Measurements from ENCODE around the gene NPVF. TPM values are rescaled to one million over a fixed set of nuclear protein-coding genes. Genes with fewer than 3 reads are reported as not detected.

Gene NPVF
- total and polyA plus RNA-seq, 4 donors: not detected

DNA sequence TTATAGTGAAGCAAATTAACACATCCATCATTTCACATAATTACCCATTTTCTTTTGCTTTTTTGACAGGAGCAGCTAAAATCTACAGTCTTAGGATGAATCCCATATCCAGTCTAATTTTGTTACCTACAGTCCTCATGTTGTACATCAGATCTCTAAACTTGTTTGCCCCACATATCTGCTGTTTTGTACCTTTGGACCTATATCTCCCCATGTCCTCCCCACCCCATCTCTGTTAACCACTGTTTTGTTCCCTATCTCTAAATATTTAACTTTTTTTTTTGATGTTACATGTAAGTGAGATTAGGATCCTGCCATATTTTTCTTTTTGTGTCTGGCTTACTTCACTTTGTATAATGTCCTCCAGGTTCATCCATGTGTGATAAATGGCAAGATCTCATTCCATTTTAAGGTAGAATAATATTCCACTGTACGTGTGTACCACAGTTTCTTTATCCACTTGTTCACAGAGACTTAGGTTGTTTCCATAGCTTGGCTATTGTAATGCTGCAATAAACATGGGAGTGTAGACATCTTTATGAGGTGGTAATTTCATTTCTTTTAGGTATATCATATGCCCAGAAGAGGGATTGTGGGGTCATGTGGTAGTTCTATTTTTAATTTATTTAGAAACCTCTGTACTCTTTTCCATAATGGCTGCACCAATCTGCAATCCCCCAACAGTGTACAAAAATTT is 19.6 kb downstream of the NPVF start:
- no peaks in the 10 kb centered on the region for H3K36me3 ChIP-seq (ENCODE audit: control insufficient read depth in 4 of 4, insufficient read depth in 3 of 4, low read depth in 1 of 4, low read length in 3 of 4)
- no peaks in the 10 kb centered on the region for H3K9me3 ChIP-seq (ENCODE audit: control insufficient read depth in 4 of 4, low read length in 3 of 4)
- whole genome bisulfite sequencing: 79% methylated on average over 1 of the region's 1 CpG
- no peaks in the 10 kb centered on the region for H3K4me1 ChIP-seq (ENCODE audit: control insufficient read depth in 4 of 4, insufficient read depth in 4 of 4, low read length in 3 of 4)
- no peak overlapping the region for H3K4me3 ChIP-seq (ENCODE audit: low read depth in 1 of 3, low read length in 3 of 3)
- H3K27ac ChIP-seq (ENCODE audit: low read depth in 1 of 2, low read length in 2 of 2): no peak overlapping the region
- no peak overlapping the region for H3K9ac ChIP-seq (ENCODE audit: low read depth in 1 of 2, low read length in 2 of 2)
- no peaks in the 10 kb centered on the region for H3K27me3 ChIP-seq (ENCODE audit: control insufficient read depth in 4 of 4, insufficient read depth in 4 of 4, low read length in 3 of 4)
- TF ChIP-seq HNF4A (conservative IDR thresholded peaks at IDR 0.05) (no peak), REST (IDR thresholded peaks at IDR 0.05) (no peak), FOXA2 (IDR thresholded peaks at IDR 0.05) (no peak), ATF3 (IDR thresholded peaks at IDR 0.05) (no peak), RAD21 (IDR thresholded peaks at IDR 0.05) (no peak), RXRA (IDR thresholded peaks at IDR 0.05) (no peak), YY1 (IDR thresholded peaks at IDR 0.05) (no peak), EGR1 (IDR thresholded peaks at IDR 0.05; ENCODE audit: low read depth in 2 of 2) (no peak), JUND (IDR thresholded peaks at IDR 0.05) (no peak), FOXA1 (IDR thresholded peaks at IDR 0.05) (no peak), TAF1 (conservative IDR thresholded peaks at IDR 0.05) (no peak)
- TF ChIP-seq, protein P1, sequence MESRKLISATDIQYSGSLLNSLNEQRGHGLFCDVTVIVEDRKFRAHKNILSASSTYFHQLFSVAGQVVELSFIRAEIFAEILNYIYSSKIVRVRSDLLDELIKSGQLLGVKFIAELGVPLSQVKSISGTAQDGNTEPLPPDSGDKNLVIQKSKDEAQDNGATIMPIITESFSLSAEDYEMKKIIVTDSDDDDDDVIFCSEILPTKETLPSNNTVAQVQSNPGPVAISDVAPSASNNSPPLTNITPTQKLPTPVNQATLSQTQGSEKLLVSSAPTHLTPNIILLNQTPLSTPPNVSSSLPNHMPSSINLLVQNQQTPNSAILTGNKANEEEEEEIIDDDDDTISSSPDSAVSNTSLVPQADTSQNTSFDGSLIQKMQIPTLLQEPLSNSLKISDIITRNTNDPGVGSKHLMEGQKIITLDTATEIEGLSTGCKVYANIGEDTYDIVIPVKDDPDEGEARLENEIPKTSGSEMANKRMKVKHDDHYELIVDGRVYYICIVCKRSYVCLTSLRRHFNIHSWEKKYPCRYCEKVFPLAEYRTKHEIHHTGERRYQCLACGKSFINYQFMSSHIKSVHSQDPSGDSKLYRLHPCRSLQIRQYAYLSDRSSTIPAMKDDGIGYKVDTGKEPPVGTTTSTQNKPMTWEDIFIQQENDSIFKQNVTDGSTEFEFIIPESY (IDR thresholded peaks at IDR 0.05): no peak
- TF ChIP-seq, protein P2, sequence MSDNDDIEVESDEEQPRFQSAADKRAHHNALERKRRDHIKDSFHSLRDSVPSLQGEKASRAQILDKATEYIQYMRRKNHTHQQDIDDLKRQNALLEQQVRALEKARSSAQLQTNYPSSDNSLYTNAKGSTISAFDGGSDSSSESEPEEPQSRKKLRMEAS (IDR thresholded peaks at IDR 0.05): no peak
- no peak for DNase-seq (ENCODE audit: low spot score)

- H3K27me3 ChIP-seq (ENCODE audit: control insufficient read depth in 4 of 4, insufficient read depth in 4 of 4, low read length in 3 of 4): no peaks in the 10 kb centered on the region
- H3K4me1 ChIP-seq (ENCODE audit: control insufficient read depth in 4 of 4, insufficient read depth in 4 of 4, low read length in 3 of 4): no peaks in the 10 kb centered on the region
- WGBS: 86% methylated on average over 3 of the region's 3 CpGs
- H3K36me3 ChIP-seq (ENCODE audit: control insufficient read depth in 4 of 4, insufficient read depth in 3 of 4, low read depth in 1 of 4, low read length in 3 of 4): no peaks in the 10 kb centered on the region
- H3K9ac ChIP-seq (ENCODE audit: low read depth in 1 of 2, low read length in 2 of 2): no peak overlapping the region
- no peaks in the 10 kb centered on the region for H3K9me3 ChIP-seq (ENCODE audit: control insufficient read depth in 4 of 4, low read length in 3 of 4)
- no peak overlapping the region for H3K4me3 ChIP-seq (ENCODE audit: low read depth in 1 of 3, low read length in 3 of 3)
- no peak for DNase-seq (ENCODE audit: low spot score)
- TF ChIP-seq HNF4A (conservative IDR thresholded peaks at IDR 0.05): no peak
- no peak for TF ChIP-seq FOXA2 (IDR thresholded peaks at IDR 0.05)
- TF ChIP-seq, protein P1 (IDR thresholded peaks at IDR 0.05): no peak
- no peak for TF ChIP-seq JUND (IDR thresholded peaks at IDR 0.05)
- no peak for TF ChIP-seq HNF4G (IDR thresholded peaks at IDR 0.05)
- no peak for TF ChIP-seq YY1 (IDR thresholded peaks at IDR 0.05)
- no peak for TF ChIP-seq ATF3 (IDR thresholded peaks at IDR 0.05)
- TF ChIP-seq, protein P2 (IDR thresholded peaks at IDR 0.05): no peak
- no peak for TF ChIP-seq FOXA1 (IDR thresholded peaks at IDR 0.05)
- TF ChIP-seq SP1 (IDR thresholded peaks at IDR 0.05): no peak
- no peak for TF ChIP-seq TAF1 (conservative IDR thresholded peaks at IDR 0.05)
- no peak for TF ChIP-seq RAD21 (IDR thresholded peaks at IDR 0.05)
- TF ChIP-seq, protein P3, sequence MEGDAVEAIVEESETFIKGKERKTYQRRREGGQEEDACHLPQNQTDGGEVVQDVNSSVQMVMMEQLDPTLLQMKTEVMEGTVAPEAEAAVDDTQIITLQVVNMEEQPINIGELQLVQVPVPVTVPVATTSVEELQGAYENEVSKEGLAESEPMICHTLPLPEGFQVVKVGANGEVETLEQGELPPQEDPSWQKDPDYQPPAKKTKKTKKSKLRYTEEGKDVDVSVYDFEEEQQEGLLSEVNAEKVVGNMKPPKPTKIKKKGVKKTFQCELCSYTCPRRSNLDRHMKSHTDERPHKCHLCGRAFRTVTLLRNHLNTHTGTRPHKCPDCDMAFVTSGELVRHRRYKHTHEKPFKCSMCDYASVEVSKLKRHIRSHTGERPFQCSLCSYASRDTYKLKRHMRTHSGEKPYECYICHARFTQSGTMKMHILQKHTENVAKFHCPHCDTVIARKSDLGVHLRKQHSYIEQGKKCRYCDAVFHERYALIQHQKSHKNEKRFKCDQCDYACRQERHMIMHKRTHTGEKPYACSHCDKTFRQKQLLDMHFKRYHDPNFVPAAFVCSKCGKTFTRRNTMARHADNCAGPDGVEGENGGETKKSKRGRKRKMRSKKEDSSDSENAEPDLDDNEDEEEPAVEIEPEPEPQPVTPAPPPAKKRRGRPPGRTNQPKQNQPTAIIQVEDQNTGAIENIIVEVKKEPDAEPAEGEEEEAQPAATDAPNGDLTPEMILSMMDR (IDR thresholded peaks at IDR 0.05; ENCODE audit: low read depth, low read length, missing input control): no peak
- TF ChIP-seq RXRA (IDR thresholded peaks at IDR 0.05): no peak
- no peak for TF ChIP-seq GABPA (IDR thresholded peaks at IDR 0.05 in 1 of 2, conservative IDR thresholded peaks at IDR 0.05 in 1 of 2)
- TF ChIP-seq EGR1 (IDR thresholded peaks at IDR 0.05; ENCODE audit: low read depth in 2 of 2): no peak
- no peak overlapping the region for H3K27ac ChIP-seq (ENCODE audit: low read depth in 1 of 2, low read length in 2 of 2)
Measured at GRCh38 chr7:25207887-25208286, 20.4 kb downstream of the NPVF start.

Data from liver (tissue), 9 donors.